Naive thymus-derived CD4-positive, alpha-beta T cell (primary cell): ENCODE data around the gene TRABD2A. TPM values are rescaled to one million over a fixed set of nuclear protein-coding genes. Genes with fewer than 3 reads are reported as not detected.

Experiments
- ATAC-seq: fragments of 150-1000 bp; cut with Tn5 transposase; 2 replicates; pipeline ENCODE4 v1.10.0; 2021; ENCODE audit warnings: mild to moderate bottlenecking, moderate library complexity
- CTCF ChIA-PET: fragments of 350-600 bp; sonication (Branson Sonifier 250); formaldehyde crosslinking; loops from one replicate; lab custom pipeline; 2021; ENCODE audit warnings: antibody characterized with exemption; lab: Charles Lee
- POLR2A ChIA-PET: fragments of 350-600 bp; sonication (Branson Sonifier 250); formaldehyde crosslinking; loops from one replicate; lab custom pipeline; 2021; ENCODE audit warnings: antibody characterized with exemption, inconsistent platforms; lab: Charles Lee
- DNase-seq, 9 donors: peaks; one replicate each; pipeline versions ENCODE4 v3.0.0 to v3.0.0-alpha.2; 2020 to 2022; ENCODE audit warnings: mixed read lengths in 1 of 9
- H3K27ac ChIP-seq: one replicate; pipeline ENCODE4 v1.7.0; 2013; ENCODE audit warnings: mild to moderate bottlenecking, low read depth, low read length, moderate library complexity
- H3K27me3 ChIP-seq, 2 donors: one replicate each; pipeline ENCODE4 v1.7.0; 2013; ENCODE audit warnings: low read length in 2 of 2, mild to moderate bottlenecking in 2 of 2, moderate library complexity in 2 of 2; ENCODE audit not compliant: control insufficient read depth in 2 of 2, insufficient read depth in 2 of 2
- H3K36me3 ChIP-seq, 3 experiments: 1 replicate in 2 of 3; 2 replicates in 1 of 3; pipeline ENCODE4 v1.7.0; 2013; ENCODE audit warnings: low read length in 3 of 3, mild to moderate bottlenecking in 3 of 3, moderate library complexity in 1 of 3; ENCODE audit not compliant: insufficient read depth in 3 of 3, control insufficient read depth in 2 of 3
- H3K4me1 ChIP-seq, 2 donors: one replicate each; pipeline ENCODE4 v1.7.0; 2013; ENCODE audit warnings: low read length in 2 of 2, mild to moderate bottlenecking in 2 of 2, moderate library complexity in 1 of 2; ENCODE audit not compliant: control insufficient read depth in 2 of 2, insufficient read depth in 2 of 2
- H3K4me3 ChIP-seq: 2 replicates; pipeline ENCODE4 v1.7.0; 2013; ENCODE audit warnings: mild to moderate bottlenecking, low read length
- H3K9me3 ChIP-seq, 3 experiments: 1 replicate in 2 of 3; 2 replicates in 1 of 3; pipeline ENCODE4 v1.7.0; 2013; ENCODE audit warnings: low read length in 3 of 3; ENCODE audit not compliant: control insufficient read depth in 2 of 3
- H3K27ac Mint-ChIP-seq, 9 donors: one replicate each; pipeline ENCODE4 v1.8.0; 2020 to 2022; ENCODE audit warnings: mixed read lengths in 9 of 9, mild to moderate bottlenecking in 8 of 9, moderate library complexity in 5 of 9, inconsistent platforms in 2 of 9
- H3K27me3 Mint-ChIP-seq, 5 donors: one replicate each; pipeline ENCODE4 v1.8.0; 2021 to 2022; ENCODE audit warnings: mixed read lengths in 5 of 5, mild to moderate bottlenecking in 1 of 5
- H3K36me3 Mint-ChIP-seq, 5 donors: one replicate each; pipeline ENCODE4 v1.8.0; 2020 to 2022; ENCODE audit warnings: mixed read lengths in 5 of 5, mild to moderate bottlenecking in 3 of 5, inconsistent platforms in 1 of 5
- H3K4me1 Mint-ChIP-seq, 7 donors: one replicate each; pipeline ENCODE4 v1.8.0; 2020 to 2022; ENCODE audit warnings: mixed read lengths in 7 of 7, mild to moderate bottlenecking in 3 of 7, inconsistent platforms in 1 of 7
- H3K4me3 Mint-ChIP-seq, 10 donors: one replicate each; pipeline ENCODE4 v1.8.0; 2020 to 2022; ENCODE audit warnings: mild to moderate bottlenecking in 10 of 10, mixed read lengths in 10 of 10, moderate library complexity in 6 of 10, inconsistent platforms in 2 of 10
- H3K9me3 Mint-ChIP-seq, 11 donors: one replicate each; pipeline ENCODE4 v1.8.0; 2020 to 2022; ENCODE audit warnings: mixed read lengths in 11 of 11, mild to moderate bottlenecking in 4 of 11, inconsistent platforms in 1 of 11, moderate library complexity in 1 of 11
- intact Hi-C, 2 donors: fragments of 100-400 bp; cut with micrococcal nuclease; formaldehyde crosslinking; loops; one replicate each; pipeline ENCODE4 v1.15.1; 2023
- polyA plus RNA-seq, 2 donors: library from polyadenylated mRNA; unstranded; fragments of 300-500 nt; fragmentation: Illumina TruSeq; gene quantifications; one replicate each; pipeline ENCODE4 v1.2.3, GENCODE V29; 2021
- total RNA-seq, 6 experiments: library from RNA in 5 of 6; stranded (reverse) in 5 of 6; gene quantifications; 1 replicate in 5 of 6; 2 replicates in 1 of 6; pipeline ENCODE4 v1.2.3 and lab custom pipeline; 2021 to 2026

The TRABD2A gene
- total and polyA plus RNA-seq, 7 experiments from 2014 or later = 75.0 to 288 (median 182) TPM

DNA sequence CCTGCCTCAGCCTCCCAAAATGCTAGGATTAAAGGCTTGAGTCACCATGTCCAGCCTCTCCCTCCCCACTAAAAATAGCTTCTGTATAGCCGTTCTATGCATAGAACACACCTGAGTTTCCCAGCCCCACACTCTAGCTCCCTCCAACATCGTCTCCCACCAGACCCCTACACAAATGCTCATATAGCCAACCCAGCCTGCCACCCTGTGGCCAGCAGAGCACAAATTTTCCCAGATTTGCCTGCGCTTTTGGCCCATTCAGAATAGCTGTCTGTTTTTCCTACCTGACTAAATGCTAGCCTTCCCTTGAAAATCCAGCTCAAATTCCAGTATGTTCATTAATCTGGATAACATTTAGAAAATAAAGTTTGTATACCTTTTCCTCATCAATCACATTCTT is 22.8 kb downstream of the TRABD2A start:
- intact Hi-C loops = loop anchor here in 1 of 2 donors (5.0 kb wide), 1 partner anchor 41 kb away; no protein-coding TSS in a partner anchor
- Histone ChIP-seq H3K36me3 (peaks cover 0 to 6% (median 3%) of the 10 kb centered on the region in 3 experiments), H3K4me1 (peaks cover 48 to 93% of the 10 kb centered on the region in 2 donors), H3K27ac (peak overlapping the region; percentile 72), H3K27me3 (no peaks in the 10 kb centered on the region), H3K4me3 (peak overlapping the region; percentile 29), H3K9me3 (peaks cover 0 to 4% (median 0%) of the 10 kb centered on the region in 3 experiments)
- Mint-ChIP-seq H3K4me1 (peaks cover 72 to 98% (median 96%) of the 10 kb centered on the region in 7 donors), H3K36me3 (peaks cover 11 to 62% (median 48%) of the 10 kb centered on the region in 5 donors), H3K27me3 (no peaks in the 10 kb centered on the region), H3K27ac (peak overlapping the region; percentile 85 to 99 (median 96)), H3K4me3 (peak overlapping the region; percentile 54 to 89 (median 86)), H3K9me3 (peaks cover 0 to 11% (median 2%) of the 10 kb centered on the region in 11 donors)
- ATAC-seq (no peak), DNase-seq (peak in 1 of 9 donors; percentile 16)
- POLR2A ChIA-PET = interaction anchor here (0.6 to 12.0 kb wide), 19 partner anchors 11 to 215 kb away, joined by 3 to 261 read pairs (median 5); partner anchors contain the start of gene TRABD2A
- CTCF ChIA-PET = interaction anchor here (0.8 to 2.5 kb wide), 10 partner anchors 9 to 332 kb away, joined by 3 to 16 read pairs (median 5); partner anchors contain the start of gene TRABD2A

- H3K4me3 Mint-ChIP-seq = peak overlapping the region; percentile 54 to 89 (median 85)
- H3K36me3 ChIP-seq = peaks cover 0 to 12% (median 8%) of the 10 kb centered on the region in 3 experiments
- peak in 1 of 9 donors; percentile 11 for DNase-seq
- H3K27me3 ChIP-seq = no peaks in the 10 kb centered on the region
- H3K9me3 Mint-ChIP-seq = peaks cover 0 to 15% (median 8%) of the 10 kb centered on the region in 11 donors
- no peak overlapping the region for H3K4me3 ChIP-seq
- H3K4me1 Mint-ChIP-seq = peaks cover 72 to 98% (median 96%) of the 10 kb centered on the region in 7 donors
- intact Hi-C loops = loop anchor here (2.0 to 5.0 kb wide), 2 partner anchors 40 to 363 kb away; no protein-coding TSS in a partner anchor
- H3K27ac ChIP-seq = peak overlapping the region; percentile 72
- H3K27ac Mint-ChIP-seq = peak overlapping the region; percentile 85 to 99 (median 96)
- ChIA-PET CTCF (interaction anchor here (0.6 to 2.5 kb wide), 10 partner anchors 8 to 331 kb away, joined by 4 to 16 read pairs (median 5); partner anchors contain the start of gene TRABD2A), POLR2A (interaction anchor here (0.7 to 12.0 kb wide), 21 partner anchors 11 to 207 kb away, joined by 3 to 261 read pairs (median 5); partner anchors contain the start of genes TMSB10 and TRABD2A)
- peaks cover 16 to 64% (median 48%) of the 10 kb centered on the region in 5 donors for H3K36me3 Mint-ChIP-seq
- H3K27me3 Mint-ChIP-seq = no peaks in the 10 kb centered on the region
- ATAC-seq = no peak
- peaks cover 48 to 95% of the 10 kb centered on the region in 2 donors for H3K4me1 ChIP-seq
- H3K9me3 ChIP-seq = peaks cover 0 to 5% (median 0%) of the 10 kb centered on the region in 3 experiments
These were observed 23.3 kb downstream of the TRABD2A start for GRCh38 chr2:84857566-84857965.

DNA sequence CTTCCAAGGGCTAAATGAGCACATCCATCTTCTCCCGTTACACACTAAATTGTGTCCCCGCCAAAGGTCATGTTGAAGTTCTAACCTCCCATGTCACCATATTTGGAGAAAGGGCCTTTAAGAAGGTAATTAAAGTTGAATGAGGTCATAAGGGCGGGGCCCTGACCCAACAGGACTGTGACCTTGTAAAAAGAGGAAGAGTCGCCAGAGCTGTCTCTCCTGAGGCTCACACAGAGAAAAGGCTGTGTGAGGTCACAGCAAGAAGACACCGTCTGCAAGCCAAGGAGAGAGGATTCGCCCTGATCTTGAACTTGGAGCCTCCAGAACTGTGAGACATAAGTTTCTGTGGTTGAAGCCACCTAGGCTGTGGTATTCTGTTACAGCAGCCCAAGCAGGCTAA is 24.1 kb downstream of the TRABD2A start:
- peaks cover 0 to 5% (median 0%) of the 10 kb centered on the region in 3 experiments for H3K9me3 ChIP-seq
- Mint-ChIP-seq H3K4me1 (peaks cover 72 to 98% (median 96%) of the 10 kb centered on the region in 7 donors), H3K9me3 (peaks cover 0 to 20% (median 9%) of the 10 kb centered on the region in 11 donors), H3K27ac (peak overlapping the region; percentile 85 to 99 (median 96)), H3K36me3 (peaks cover 18 to 71% (median 55%) of the 10 kb centered on the region in 5 donors), H3K4me3 (peak overlapping the region; percentile 54 to 89 (median 85)), H3K27me3 (no peaks in the 10 kb centered on the region)
- peaks cover 0 to 19% (median 12%) of the 10 kb centered on the region in 3 experiments for H3K36me3 ChIP-seq
- peaks cover 53 to 95% of the 10 kb centered on the region in 2 donors for H3K4me1 ChIP-seq
- H3K27ac ChIP-seq = peak overlapping the region; percentile 72
- H3K4me3 ChIP-seq = no peak overlapping the region
- intact Hi-C loops = loop anchor here (2.0 to 5.0 kb wide), 2 partner anchors 39 to 362 kb away; no protein-coding TSS in a partner anchor
- ATAC-seq (peak; percentile 73), DNase-seq (peak in 2 of 9 donors; percentile 31 to 49)
- ChIA-PET CTCF (interaction anchor here (0.7 to 2.5 kb wide), 5 partner anchors 8 to 116 kb away, joined by 3 to 16 read pairs (median 9); no protein-coding TSS in a partner anchor), POLR2A (interaction anchor here (0.7 to 12.0 kb wide), 14 partner anchors 10 to 122 kb away, joined by 3 to 261 read pairs (median 4); partner anchors contain the start of gene TMSB10)
- no peaks in the 10 kb centered on the region for H3K27me3 ChIP-seq

GRCh38 chr2:84855731-84856130 is 25.2 kb downstream of the TRABD2A start:
- Histone ChIP-seq H3K4me3 (peak overlapping the region; percentile 22), H3K9me3 (peaks cover 0 to 5% (median 0%) of the 10 kb centered on the region in 3 experiments), H3K27ac (peak overlapping the region; percentile 72), H3K4me1 (peaks cover 63 to 97% of the 10 kb centered on the region in 2 donors), H3K27me3 (no peaks in the 10 kb centered on the region), H3K36me3 (peaks cover 0 to 27% (median 12%) of the 10 kb centered on the region in 3 experiments)
- Mint-ChIP-seq H3K4me3 (peak overlapping the region; percentile 54 to 89 (median 85)), H3K4me1 (peaks cover 73 to 98% (median 96%) of the 10 kb centered on the region in 7 donors), H3K9me3 (peaks cover 0 to 20% (median 9%) of the 10 kb centered on the region in 11 donors), H3K27me3 (no peaks in the 10 kb centered on the region), H3K27ac (peak overlapping the region; percentile 85 to 99 (median 96)), H3K36me3 (peaks cover 23 to 75% (median 57%) of the 10 kb centered on the region in 5 donors)
- intact Hi-C loops = loop anchor here (1.0 to 5.0 kb wide), 4 partner anchors 9 to 361 kb away; no protein-coding TSS in a partner anchor
- ChIA-PET CTCF (interaction anchor here (0.7 kb wide), 1 partner anchor 24 kb away, joined by 3 read pairs; no protein-coding TSS in a partner anchor), POLR2A (interaction anchor here (0.6 to 12.0 kb wide), 5 partner anchors 9 to 193 kb away, joined by 3 to 261 read pairs (median 4); partner anchors contain the start of gene TMSB10)
- DNase-seq (peak in 3 of 9 donors; percentile 53 to 59 (median 57)), ATAC-seq (peak; percentile 59)

- CTCF ChIA-PET = interaction anchor here (0.7 to 1.0 kb wide), 2 partner anchors 24 to 71 kb away, joined by 3 read pairs; no protein-coding TSS in a partner anchor
- peaks cover 19 to 76% (median 52%) of the 10 kb centered on the region in 5 donors for H3K36me3 Mint-ChIP-seq
- ATAC-seq = no peak
These were observed 26.0 kb downstream of the TRABD2A start for GRCh38 chr2:84854850-84855249.

More at GRCh38 chr2:84854850-84855249, 26.0 kb downstream of the TRABD2A start:
- H3K4me3 Mint-ChIP-seq = peak overlapping the region; percentile 54 to 89 (median 85)
- H3K27ac Mint-ChIP-seq = peak overlapping the region; percentile 85 to 99 (median 96)
- H3K27me3 Mint-ChIP-seq = no peaks in the 10 kb centered on the region
- H3K4me1 Mint-ChIP-seq = peaks cover 74 to 98% (median 96%) of the 10 kb centered on the region in 7 donors
- intact Hi-C loops = loop anchor here (1.0 to 5.0 kb wide), 3 partner anchors 9 to 38 kb away; no protein-coding TSS in a partner anchor
- H3K27ac ChIP-seq = peak overlapping the region; percentile 72
- no peak for DNase-seq
- peaks cover 0 to 20% (median 8%) of the 10 kb centered on the region in 11 donors for H3K9me3 Mint-ChIP-seq
- H3K4me3 ChIP-seq = peak overlapping the region; percentile 20
- H3K27me3 ChIP-seq = no peaks in the 10 kb centered on the region
- POLR2A ChIA-PET = interaction anchor here (0.6 to 12.0 kb wide), 6 partner anchors 8 to 51 kb away, joined by 3 to 261 read pairs (median 4); partner anchors contain the start of genes TMSB10 and TRABD2A
- peaks cover 0 to 28% (median 12%) of the 10 kb centered on the region in 3 experiments for H3K36me3 ChIP-seq
- peaks cover 66 to 97% of the 10 kb centered on the region in 2 donors for H3K4me1 ChIP-seq
- peaks cover 0 to 5% (median 0%) of the 10 kb centered on the region in 3 experiments for H3K9me3 ChIP-seq
